NCI-H774 (cell line): ENCODE measurements around the gene AQP1.

Source experiments
- DNase-seq: peaks from one replicate; lab custom pipeline; 2025; lab: John Stamatoyannopoulos, UW

AQP1 gene

DNA sequence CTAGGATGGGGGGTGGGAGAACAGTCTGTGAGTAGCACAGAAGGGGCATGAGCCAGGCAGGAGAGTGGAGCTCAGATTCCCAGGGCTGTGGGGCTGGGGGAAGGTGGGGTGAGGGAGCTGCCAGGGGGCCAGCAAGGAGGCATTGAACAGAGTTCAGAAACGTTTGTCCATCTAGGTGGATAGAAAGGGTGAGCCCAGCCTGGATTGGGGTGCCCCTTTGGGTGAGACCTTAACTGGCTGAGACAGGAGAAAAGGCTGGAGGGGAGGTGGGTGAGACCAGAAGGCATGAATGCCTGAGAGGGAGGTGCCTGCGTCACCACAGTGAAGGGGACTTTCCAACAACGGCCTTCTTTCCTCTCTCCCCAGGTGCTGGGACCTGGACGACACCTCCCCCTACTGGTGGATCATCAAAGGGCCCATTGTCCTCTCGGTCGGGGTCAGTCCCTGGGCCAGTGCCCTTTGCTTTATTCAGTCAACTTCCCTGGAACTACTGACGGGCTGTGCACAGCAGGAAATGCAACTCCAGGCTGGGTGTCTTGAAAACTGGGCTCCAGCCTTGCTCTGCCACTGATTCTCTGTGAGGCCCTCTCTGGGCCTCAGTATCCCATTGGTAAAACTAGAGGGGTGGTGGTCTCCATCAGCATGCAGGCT lies 63.1 kb downstream of the AQP1 start:
- no peak for DNase-seq
